Uterus (tissue), 2 donors: ENCODE results near the gene SIRT6.
A peak's percentile ranks its signal among the peaks of the same experiment; 100 is the strongest.

Source experiments
- CTCF ChIP-seq, 4 experiments: fragments of 200-600 bp in 2 of 4; fragments of 450-650 bp in 2 of 4; sonication (generic) in 2 of 4; IDR thresholded peaks; one replicate each; pipeline ENCODE4 v1.5.1; 2016 to 2019; ENCODE audit warnings: antibody characterized with exemption in 4 of 4, mild to moderate bottlenecking in 2 of 4, moderate library complexity in 1 of 4
- POLR2A ChIP-seq, 2 donors: fragments of 450-650 bp; IDR thresholded peaks; one replicate each; pipeline ENCODE4 v1.6.1; 2016; ENCODE audit warnings: antibody characterized with exemption in 2 of 2, mild to moderate bottlenecking in 1 of 2, moderate library complexity in 1 of 2

- TF ChIP-seq POLR2A (IDR thresholded peaks at IDR 0.05) (no peak), CTCF (IDR thresholded peaks at IDR 0.05) (peak in 3 of 4 experiments; percentile 42 to 51 (median 43))
These were observed 42.1 kb downstream of the SIRT6 start for GRCh38 chr19:4140237-4140711.
